GM23338 (cell line): Measurements from ENCODE around the gene MT2A. TPM values are rescaled to one million over a fixed set of nuclear protein-coding genes. Genes with fewer than 3 reads are reported as not detected.

Source experiments
- ATAC-seq: fragments of 200-7000 bp; cut with Tn5 transposase; 3 replicates; pipeline ENCODE4 v1.9.1; 2020
- DNase-seq: peaks from one replicate; pipeline ENCODE4 v3.0.0-alpha.2; 2015; ENCODE audit warnings: low spot score
- H2AFZ ChIP-seq: fragments of 200-600 bp; sonication (generic); 2 replicates; pipeline ENCODE4 v1.8.0; 2016; ENCODE audit warnings: antibody characterized with exemption, mild to moderate bottlenecking, moderate library complexity
- H3F3A ChIP-seq: fragments of 200-600 bp; sonication (generic); replicated peaks from 2 replicates; pipeline ENCODE4 v1.8.0; 2017; ENCODE audit warnings: antibody characterized with exemption, mixed run types, low read depth
- H3K27ac ChIP-seq: fragments of 200-600 bp; sonication (generic); 2 replicates; pipeline ENCODE4 v1.6.1; 2016; ENCODE audit warnings: low read depth
- H3K27me3 ChIP-seq: fragments of 200-600 bp; sonication (generic); 2 replicates; pipeline ENCODE4 v1.8.0; 2016; ENCODE audit warnings: mild to moderate bottlenecking, mixed run types, moderate library complexity; ENCODE audit not compliant: insufficient read depth
- H3K36me3 ChIP-seq: fragments of 200-600 bp; sonication (generic); 2 replicates; pipeline ENCODE4 v1.8.0; 2016; ENCODE audit warnings: mild to moderate bottlenecking; ENCODE audit not compliant: insufficient read depth
- H3K4me1 ChIP-seq: fragments of 200-600 bp; sonication (generic); 2 replicates; pipeline ENCODE4 v1.8.0; 2016; ENCODE audit warnings: mild to moderate bottlenecking, moderate library complexity; ENCODE audit not compliant: insufficient read depth
- H3K4me2 ChIP-seq: fragments of 200-600 bp; sonication (generic); 2 replicates; pipeline ENCODE4 v1.7.1; 2017; ENCODE audit warnings: mixed run types
- H3K4me3 ChIP-seq: fragments of 200-600 bp; sonication (generic); 2 replicates; pipeline ENCODE4 v1.6.1; 2016; ENCODE audit warnings: mixed run types
- H3K79me2 ChIP-seq: fragments of 200-600 bp; sonication (generic); replicated peaks from 2 replicates; pipeline ENCODE4 v1.8.0; 2017; ENCODE audit warnings: mild to moderate bottlenecking; ENCODE audit not compliant: insufficient read depth
- H3K9me2 ChIP-seq: fragments of 200-600 bp; sonication (generic); 2 replicates; pipeline ENCODE4 v1.8.0; 2017; ENCODE audit not compliant: insufficient read depth
- H4K20me1 ChIP-seq: fragments of 200-600 bp; sonication (generic); replicated peaks from 2 replicates; pipeline ENCODE4 v1.8.0; 2017; ENCODE audit warnings: mild to moderate bottlenecking; ENCODE audit not compliant: insufficient read depth
- H3K27ac Mint-ChIP-seq: 2 replicates; pipeline ENCODE4 v1.8.0; 2020; ENCODE audit warnings: inconsistent platforms, mild to moderate bottlenecking, moderate library complexity, mixed read lengths
- H3K27me3 Mint-ChIP-seq: 3 replicates; pipeline ENCODE4 v1.8.0; 2022; ENCODE audit warnings: low read depth, mild to moderate bottlenecking, moderate library complexity, mixed read lengths, inconsistent platforms; ENCODE audit not compliant: insufficient read depth, poor library complexity
- H3K36me3 Mint-ChIP-seq: 3 replicates; pipeline ENCODE4 v1.8.0; 2021; ENCODE audit warnings: low read depth, mild to moderate bottlenecking, inconsistent platforms, moderate library complexity, mixed read lengths
- H3K4me1 Mint-ChIP-seq: 3 replicates; pipeline ENCODE4 v1.8.0; 2020; ENCODE audit warnings: mild to moderate bottlenecking, inconsistent platforms, mixed read lengths
- H3K4me3 Mint-ChIP-seq: 3 replicates; pipeline ENCODE4 v1.8.0; 2021; ENCODE audit warnings: moderate library complexity, mild to moderate bottlenecking, inconsistent platforms, mixed read lengths
- H3K9me3 Mint-ChIP-seq: 3 replicates; pipeline ENCODE4 v1.8.0; 2020; ENCODE audit warnings: moderate library complexity, mild to moderate bottlenecking, inconsistent platforms, mixed read lengths
- ETS1 ChIP-seq: IDR thresholded peaks from 2 replicates; pipeline ENCODE4 v1.6.1; 2016; ENCODE audit warnings: antibody characterized with exemption
- EZH2 ChIP-seq: fragments of 200-600 bp; sonication (generic); IDR thresholded peaks from one replicate; pipeline ENCODE4 v1.8.0; 2017; ENCODE audit warnings: antibody characterized with exemption, mild to moderate bottlenecking, low read depth; ENCODE audit not compliant: unreplicated experiment
- EZH2phosphoT487 ChIP-seq: fragments of 200-600 bp; sonication (generic); IDR thresholded peaks from one replicate; pipeline ENCODE4 v1.8.1; 2018; ENCODE audit warnings: antibody characterized with exemption; ENCODE audit not compliant: unreplicated experiment
- JUNB ChIP-seq: IDR thresholded peaks from one replicate; pipeline ENCODE4 v1.6.1; 2016; ENCODE audit warnings: antibody characterized with exemption; ENCODE audit not compliant: unreplicated experiment
- NANOG ChIP-seq: IDR thresholded peaks from 2 replicates; pipeline ENCODE4 v1.6.1; 2016; ENCODE audit warnings: antibody characterized with exemption, borderline replicate concordance
- REST ChIP-seq: IDR thresholded peaks from one replicate; pipeline ENCODE4 v1.6.1; 2018; ENCODE audit warnings: antibody characterized with exemption; ENCODE audit not compliant: unreplicated experiment
- STAT1 ChIP-seq: IDR thresholded peaks from one replicate; pipeline ENCODE4 v1.6.1; 2016; ENCODE audit warnings: antibody characterized with exemption; ENCODE audit not compliant: unreplicated experiment
- ZNF114 ChIP-seq: fragments of 250-450 bp; sonication (Bioruptor Pico); IDR thresholded peaks from 2 replicates; pipeline ENCODE4 v1.5.0; 2020; ENCODE audit warnings: mild to moderate bottlenecking, moderate library complexity
- ZNF331 ChIP-seq: fragments of 250-450 bp; sonication (Bioruptor Pico); IDR thresholded peaks from 2 replicates; pipeline ENCODE4 v1.5.0; 2020; ENCODE audit warnings: low read depth, mild to moderate bottlenecking, moderate library complexity
- polyA plus RNA-seq: library from polyadenylated mRNA; unstranded; fragments of >200 nt; fragmentation: Nextera tagmentation; extraction: Ambion mirVana; gene quantifications from 2 replicates; pipeline ENCODE4 v1.2.1, GENCODE V29; 2016
- total RNA-seq: library from RNA; depleted of rRNA; stranded (reverse); fragments of >200 nt; shearing (Covaris generic); gene quantifications from 2 replicates; pipeline ENCODE4 v1.2.3, GENCODE V29; 2014
- TF ChIP-seq, protein P1 (sequence below), 2 experiments: fragments of 200-600 bp in 1 of 2; sonication (generic) in 1 of 2; conservative IDR thresholded peaks; 2 replicates each; pipeline versions ENCODE4 v1.5.1 to v1.6.1; 2016 to 2017; ENCODE audit warnings: antibody characterized with exemption in 2 of 2, low read depth in 2 of 2, mild to moderate bottlenecking in 2 of 2, moderate library complexity in 1 of 2

MT2A gene
- total and polyA plus RNA-seq, 2 experiments from 2014 or later, result 13.9 to 243 TPM

DNA sequence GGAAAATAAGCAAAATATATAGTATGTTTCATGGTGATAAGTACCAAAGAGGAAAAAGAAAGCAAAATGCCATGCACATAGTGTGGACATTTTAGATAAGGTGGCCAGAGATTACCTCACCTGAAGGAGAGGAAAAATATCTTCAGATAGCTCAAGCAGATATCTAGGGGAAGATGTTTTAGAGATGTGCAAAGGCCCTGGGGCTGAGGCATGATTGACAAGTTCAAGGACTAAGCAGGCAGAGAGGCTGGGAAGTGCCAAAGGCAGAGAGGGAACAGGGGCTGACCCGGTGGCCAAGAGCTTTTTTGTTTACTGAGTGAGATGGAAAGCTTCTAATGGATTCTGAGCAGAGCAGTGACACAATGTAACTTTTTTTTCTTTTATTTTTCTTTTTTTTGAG lies 47.9 kb upstream of the MT2A start (continued):
- TF ChIP-seq, protein P1, sequence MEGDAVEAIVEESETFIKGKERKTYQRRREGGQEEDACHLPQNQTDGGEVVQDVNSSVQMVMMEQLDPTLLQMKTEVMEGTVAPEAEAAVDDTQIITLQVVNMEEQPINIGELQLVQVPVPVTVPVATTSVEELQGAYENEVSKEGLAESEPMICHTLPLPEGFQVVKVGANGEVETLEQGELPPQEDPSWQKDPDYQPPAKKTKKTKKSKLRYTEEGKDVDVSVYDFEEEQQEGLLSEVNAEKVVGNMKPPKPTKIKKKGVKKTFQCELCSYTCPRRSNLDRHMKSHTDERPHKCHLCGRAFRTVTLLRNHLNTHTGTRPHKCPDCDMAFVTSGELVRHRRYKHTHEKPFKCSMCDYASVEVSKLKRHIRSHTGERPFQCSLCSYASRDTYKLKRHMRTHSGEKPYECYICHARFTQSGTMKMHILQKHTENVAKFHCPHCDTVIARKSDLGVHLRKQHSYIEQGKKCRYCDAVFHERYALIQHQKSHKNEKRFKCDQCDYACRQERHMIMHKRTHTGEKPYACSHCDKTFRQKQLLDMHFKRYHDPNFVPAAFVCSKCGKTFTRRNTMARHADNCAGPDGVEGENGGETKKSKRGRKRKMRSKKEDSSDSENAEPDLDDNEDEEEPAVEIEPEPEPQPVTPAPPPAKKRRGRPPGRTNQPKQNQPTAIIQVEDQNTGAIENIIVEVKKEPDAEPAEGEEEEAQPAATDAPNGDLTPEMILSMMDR (conservative IDR thresholded peaks at IDR 0.05; ENCODE audit: low read depth in 2 of 2), result no peak

DNA sequence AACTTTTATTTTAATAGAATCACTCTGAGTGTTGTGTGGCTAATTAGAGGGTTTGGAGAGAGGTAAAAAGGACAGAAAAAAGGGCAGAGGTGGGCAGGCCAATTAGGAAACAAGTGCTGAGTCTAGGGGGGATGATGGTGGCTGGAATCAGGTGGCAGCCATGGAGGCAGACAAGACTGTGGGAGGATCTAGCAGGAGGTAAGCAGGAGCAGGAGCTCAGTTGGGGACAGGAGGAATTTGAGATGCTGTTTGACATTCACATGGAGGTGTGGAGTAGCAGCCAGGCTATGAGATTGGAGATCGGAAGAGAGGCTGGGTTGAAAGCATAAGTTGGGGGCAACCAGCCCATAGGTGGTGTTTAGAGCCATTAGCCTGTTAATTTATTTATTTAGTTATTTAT lies 47.3 kb upstream of the MT2A start:
- H3K9me2 ChIP-seq, result no peaks in the 10 kb centered on the region
- H3K4me3 ChIP-seq, result no peak overlapping the region
- Mint-ChIP-seq H3K9me3 (no peaks in the 10 kb centered on the region), H3K36me3 (no peaks in the 10 kb centered on the region), H3K4me3 (no peak overlapping the region), H3K27ac (no peak overlapping the region), H3K27me3 (peaks cover 8% of the 10 kb centered on the region), H3K4me1 (no peaks in the 10 kb centered on the region; the same call in 2 of the 3 replicates)
- no peaks in the 10 kb centered on the region for H3K36me3 ChIP-seq
- TF ChIP-seq REST (no peak), ZNF114 (no peak)
- TF ChIP-seq, protein P1 (conservative IDR thresholded peaks at IDR 0.05; ENCODE audit: low read depth in 2 of 2), result no peak
- no peaks in the 10 kb centered on the region for H4K20me1 ChIP-seq
- no peaks in the 10 kb centered on the region for H3K27me3 ChIP-seq
- no peaks in the 10 kb centered on the region for H3F3A ChIP-seq
- no peak overlapping the region for H3K27ac ChIP-seq
- H2AFZ ChIP-seq, result no peak overlapping the region
- no peaks in the 10 kb centered on the region for H3K4me1 ChIP-seq
- H3K4me2 ChIP-seq, result no peak overlapping the region
- ATAC-seq, result no peak
- no peak for DNase-seq
- H3K79me2 ChIP-seq, result no peaks in the 10 kb centered on the region

DNA sequence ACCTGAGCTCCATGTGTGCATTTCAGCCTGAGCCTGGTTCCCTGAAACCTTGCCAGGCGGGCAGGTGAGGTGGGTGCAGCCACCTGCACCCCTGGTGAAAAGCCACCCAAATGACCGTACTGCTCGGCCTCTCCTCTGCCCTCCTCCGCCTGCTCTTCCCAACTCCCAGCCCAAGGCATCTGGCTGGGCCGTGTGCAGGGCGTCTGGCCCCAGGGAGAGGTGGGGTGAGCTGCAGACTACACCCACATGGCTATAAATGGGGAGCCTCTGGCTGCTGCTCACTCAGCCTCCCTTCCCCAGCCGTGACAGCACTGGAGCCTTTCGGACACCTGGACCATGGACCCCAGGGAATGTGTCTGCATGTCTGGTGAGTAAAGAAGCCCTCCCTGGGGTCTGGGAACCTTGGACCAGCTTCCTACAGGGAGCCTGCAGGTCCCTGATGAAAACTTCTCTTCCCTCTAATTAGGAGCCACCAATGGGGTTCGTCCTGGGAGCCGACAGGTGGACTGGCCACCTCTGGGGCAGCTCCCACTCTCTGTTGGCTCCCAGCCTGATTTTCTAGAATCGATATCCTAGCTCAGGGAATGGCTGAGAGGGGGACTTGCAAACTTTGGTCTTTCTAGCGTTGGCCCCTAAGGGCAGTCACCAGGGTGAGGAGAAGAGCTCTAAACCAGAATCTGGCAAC lies 43.4 kb upstream of the MT2A start, which contains the start of gene MT4:
MT4 (plus strand) TSS at position 281 of the 685 bp plus-strand sequence; CDS start at position 337, 56 bp downstream.
- Mint-ChIP-seq H3K27me3 (peaks cover 9% of the 10 kb centered on the region), H3K9me3 (no peaks in the 10 kb centered on the region), H3K27ac (no peak within 1 kb of the TSS), H3K4me3 (no peak within 1 kb of the TSS), H3K36me3 (no peaks in the 10 kb centered on the region), H3K4me1 (no peaks in the 10 kb centered on the region; the same call in 2 of the 3 replicates)
- no peaks in the 10 kb centered on the region for H3K9me2 ChIP-seq
- no peaks in the 10 kb centered on the region for H3K36me3 ChIP-seq
- no peaks in the 10 kb centered on the region for H3K4me1 ChIP-seq
- DNase-seq (no peak), ATAC-seq (no peak)
- H3K79me2 ChIP-seq, result no peaks in the 10 kb centered on the region
- H3K4me3 ChIP-seq, result no peak within 1 kb of the TSS
- no peak within 1 kb of the TSS for H2AFZ ChIP-seq
- no peak within 1 kb of the TSS for H3K4me2 ChIP-seq
- H3F3A ChIP-seq, result no peaks in the 10 kb centered on the region
- H4K20me1 ChIP-seq, result no peaks in the 10 kb centered on the region
- H3K27me3 ChIP-seq, result no peaks in the 10 kb centered on the region
- no peak within 1 kb of the TSS for H3K27ac ChIP-seq
- TF ChIP-seq STAT1, result no peak
- TF ChIP-seq, protein P1 (conservative IDR thresholded peaks at IDR 0.05; ENCODE audit: low read depth in 2 of 2), result no peak
- no peak for TF ChIP-seq ZNF114
- TF ChIP-seq ETS1, result no peak
- no peak for TF ChIP-seq EZH2phosphoT487
- no peak for TF ChIP-seq EZH2
- no peak for TF ChIP-seq JUNB
- TF ChIP-seq ZNF331 (CRISPR knock-in tag), result no peak
- no peak for TF ChIP-seq NANOG
